Memory B cell (primary cell): Measurements from ENCODE around the gene SIAH2.

Source experiments
- ATAC-seq: fragments of 150-1000 bp; cut with Tn5 transposase; 2 replicates; pipeline ENCODE4 v1.10.0; 2021; ENCODE audit warnings: low read depth, mild to moderate bottlenecking, moderate library complexity
- DNase-seq, 2 donors: peaks; one replicate each; pipeline ENCODE4 v3.0.0; 2022; ENCODE audit warnings: low spot score in 2 of 2
- H3K27ac Mint-ChIP-seq: one replicate; pipeline ENCODE4 v1.8.0; 2022; ENCODE audit warnings: mild to moderate bottlenecking, moderate library complexity, mixed read lengths
- H3K27me3 Mint-ChIP-seq: one replicate; pipeline ENCODE4 v1.8.0; 2022; ENCODE audit warnings: mixed read lengths
- H3K36me3 Mint-ChIP-seq: one replicate; pipeline ENCODE4 v1.8.0; 2022; ENCODE audit warnings: mild to moderate bottlenecking, mixed read lengths
- H3K4me1 Mint-ChIP-seq: one replicate; pipeline ENCODE4 v1.8.0; 2022; ENCODE audit warnings: mixed read lengths
- H3K4me3 Mint-ChIP-seq: one replicate; pipeline ENCODE4 v1.8.0; 2022; ENCODE audit warnings: mild to moderate bottlenecking, moderate library complexity, mixed read lengths
- H3K9me3 Mint-ChIP-seq: one replicate; pipeline ENCODE4 v1.8.0; 2022; ENCODE audit warnings: mixed read lengths

The SIAH2 gene

GRCh38 chr3:150763841-150764483 lies 993 bp upstream of the SIAH2 start:
- peak overlapping the region; percentile 99 for H3K4me3 Mint-ChIP-seq
- H3K27me3 Mint-ChIP-seq: peaks cover 1% of the 10 kb centered on the region
- no peak for DNase-seq
- peaks cover 35% of the 10 kb centered on the region for H3K4me1 Mint-ChIP-seq
- no peaks in the 10 kb centered on the region for H3K9me3 Mint-ChIP-seq
- H3K27ac Mint-ChIP-seq: peak overlapping the region; percentile 95
- no peaks in the 10 kb centered on the region for H3K36me3 Mint-ChIP-seq
- ATAC-seq: no peak

GRCh38 chr3:150762662-150763121 lies 277 bp downstream of the SIAH2 start:
- Mint-ChIP-seq H3K4me1 (peaks cover 41% of the 10 kb centered on the region), H3K36me3 (no peaks in the 10 kb centered on the region), H3K27ac (peak overlapping the region; percentile 91), H3K27me3 (peaks cover 1% of the 10 kb centered on the region), H3K9me3 (no peaks in the 10 kb centered on the region), H3K4me3 (peak overlapping the region; percentile 99)
- DNase-seq (no peak), ATAC-seq (peak; percentile 11)

- peaks cover 45% of the 10 kb centered on the region for H3K4me1 Mint-ChIP-seq
- H3K27ac Mint-ChIP-seq: peak overlapping the region; percentile 91
- ATAC-seq (no peak), DNase-seq (peak in 1 of 2 donors; percentile 35)
- no peaks in the 10 kb centered on the region for H3K9me3 Mint-ChIP-seq
- peaks cover 1% of the 10 kb centered on the region for H3K27me3 Mint-ChIP-seq
- peak overlapping the region; percentile 95 for H3K4me3 Mint-ChIP-seq
- no peaks in the 10 kb centered on the region for H3K36me3 Mint-ChIP-seq
Measured at GRCh38 chr3:150761831-150762661, 923 bp downstream of the SIAH2 start.

GRCh38 chr3:150760431-150761200 lies 2.4 kb downstream of the SIAH2 start:
- DNase-seq (no peak), ATAC-seq (peak; percentile 7)
- Mint-ChIP-seq H3K9me3 (no peaks in the 10 kb centered on the region), H3K27ac (peak overlapping the region; percentile 92), H3K4me1 (peaks cover 39% of the 10 kb centered on the region), H3K27me3 (peaks cover 1% of the 10 kb centered on the region), H3K4me3 (peak overlapping the region; percentile 73), H3K36me3 (no peaks in the 10 kb centered on the region)

- no peaks in the 10 kb centered on the region for H3K36me3 Mint-ChIP-seq
- peaks cover 37% of the 10 kb centered on the region for H3K4me1 Mint-ChIP-seq
- DNase-seq: no peak
- ATAC-seq: no peak
- H3K27ac Mint-ChIP-seq: peak overlapping the region; percentile 92
- no peaks in the 10 kb centered on the region for H3K9me3 Mint-ChIP-seq
- peaks cover 1% of the 10 kb centered on the region for H3K27me3 Mint-ChIP-seq
- peak overlapping the region; percentile 73 for H3K4me3 Mint-ChIP-seq
Measured at GRCh38 chr3:150759947-150760346, 3.0 kb downstream of the SIAH2 start.

GRCh38 chr3:150759319-150759718 lies 3.6 kb downstream of the SIAH2 start:
- Mint-ChIP-seq H3K27me3 (no peaks in the 10 kb centered on the region), H3K36me3 (no peaks in the 10 kb centered on the region), H3K4me1 (peaks cover 33% of the 10 kb centered on the region), H3K9me3 (no peaks in the 10 kb centered on the region), H3K4me3 (no peak overlapping the region), H3K27ac (peak overlapping the region; percentile 92)
- no peak for DNase-seq
- no peak for ATAC-seq

- H3K27ac Mint-ChIP-seq: peak overlapping the region; percentile 22
- no peaks in the 10 kb centered on the region for H3K9me3 Mint-ChIP-seq
- DNase-seq (no peak), ATAC-seq (no peak)
- H3K27me3 Mint-ChIP-seq: no peaks in the 10 kb centered on the region
- peaks cover 5% of the 10 kb centered on the region for H3K36me3 Mint-ChIP-seq
- no peak overlapping the region for H3K4me3 Mint-ChIP-seq
- peaks cover 33% of the 10 kb centered on the region for H3K4me1 Mint-ChIP-seq
Measured at GRCh38 chr3:150757768-150758167, 5.2 kb downstream of the SIAH2 start.

- H3K4me1 Mint-ChIP-seq: peaks cover 35% of the 10 kb centered on the region
- no peak overlapping the region for H3K4me3 Mint-ChIP-seq
- H3K27me3 Mint-ChIP-seq: no peaks in the 10 kb centered on the region
- no peak for ATAC-seq
- peak overlapping the region; percentile 22 for H3K27ac Mint-ChIP-seq
- no peaks in the 10 kb centered on the region for H3K9me3 Mint-ChIP-seq
- no peak for DNase-seq
- H3K36me3 Mint-ChIP-seq: peaks cover 5% of the 10 kb centered on the region
Measured at GRCh38 chr3:150757364-150757763, 5.6 kb downstream of the SIAH2 start.

- Mint-ChIP-seq H3K27me3 (no peaks in the 10 kb centered on the region), H3K4me1 (peaks cover 40% of the 10 kb centered on the region), H3K27ac (no peak overlapping the region), H3K9me3 (no peaks in the 10 kb centered on the region), H3K36me3 (peaks cover 5% of the 10 kb centered on the region), H3K4me3 (no peak overlapping the region)
- DNase-seq (no peak), ATAC-seq (no peak)
Measured at GRCh38 chr3:150756491-150757059, 6.4 kb downstream of the SIAH2 start.

GRCh38 chr3:150755902-150756301 lies 7.1 kb downstream of the SIAH2 start:
- no peak overlapping the region for H3K27ac Mint-ChIP-seq
- ATAC-seq (no peak), DNase-seq (no peak)
- H3K4me3 Mint-ChIP-seq: no peak overlapping the region
- peaks cover 42% of the 10 kb centered on the region for H3K4me1 Mint-ChIP-seq
- no peaks in the 10 kb centered on the region for H3K27me3 Mint-ChIP-seq
- no peaks in the 10 kb centered on the region for H3K9me3 Mint-ChIP-seq
- H3K36me3 Mint-ChIP-seq: peaks cover 5% of the 10 kb centered on the region

- Mint-ChIP-seq H3K27ac (no peak overlapping the region), H3K27me3 (no peaks in the 10 kb centered on the region), H3K4me1 (peaks cover 39% of the 10 kb centered on the region), H3K36me3 (peaks cover 5% of the 10 kb centered on the region), H3K9me3 (no peaks in the 10 kb centered on the region), H3K4me3 (no peak overlapping the region)
- no peak for DNase-seq
- no peak for ATAC-seq
Measured at GRCh38 chr3:150754896-150755295, 8.1 kb downstream of the SIAH2 start.

GRCh38 chr3:150751781-150752263 lies 11.1 kb downstream of the SIAH2 start:
- no peaks in the 10 kb centered on the region for H3K9me3 Mint-ChIP-seq
- H3K4me1 Mint-ChIP-seq: peaks cover 40% of the 10 kb centered on the region
- no peaks in the 10 kb centered on the region for H3K27me3 Mint-ChIP-seq
- ATAC-seq (no peak), DNase-seq (no peak)
- no peak overlapping the region for H3K4me3 Mint-ChIP-seq
- no peak overlapping the region for H3K27ac Mint-ChIP-seq
- H3K36me3 Mint-ChIP-seq: peaks cover 10% of the 10 kb centered on the region

GRCh38 chr3:150749255-150749654 lies 13.7 kb downstream of the SIAH2 start:
- no peaks in the 10 kb centered on the region for H3K9me3 Mint-ChIP-seq
- peaks cover 51% of the 10 kb centered on the region for H3K4me1 Mint-ChIP-seq
- H3K27ac Mint-ChIP-seq: no peak overlapping the region
- no peak overlapping the region for H3K4me3 Mint-ChIP-seq
- no peak for DNase-seq
- ATAC-seq: no peak
- H3K27me3 Mint-ChIP-seq: no peaks in the 10 kb centered on the region
- H3K36me3 Mint-ChIP-seq: peaks cover 12% of the 10 kb centered on the region
